HG03575 (cell line): ENCODE measurements around the gene CAMK2G.
"Not testable (repeated sequence)": the region's sequence is repeated elsewhere in the genome, so short reads cannot be mapped to it uniquely, and the experiment has no call there.

Experiments used
- ATAC-seq: cut with Tn5 transposase; IDR thresholded peaks from one replicate; pipeline ENCODE4 v1.9.1; 2021; ENCODE audit not compliant: unreplicated experiment, insufficient number of reproducible peaks, low FRiP score; ENCODE audit errors: extremely low read depth

The CAMK2G gene

GRCh38 chr10:73874267-73875138 lies at the start of gene CAMK2G:
Gene CAMK2G (minus strand): TSS chr10:73874555. CDS start chr10:73874461, 94 bp downstream.
- no peak for ATAC-seq

- ATAC-seq, result no peak
Observed at GRCh38 chr10:73922864-73923133, 48.4 kb upstream of the CAMK2G start.

- no peak for ATAC-seq
Observed at GRCh38 chr10:73922007-73922863, 47.9 kb upstream of the CAMK2G start.

GRCh38 chr10:73920089-73920488 lies 45.7 kb upstream of the CAMK2G start:
- ATAC-seq, result no peak

- not testable (repeated sequence) for ATAC-seq
Observed at GRCh38 chr10:73919481-73919880, 45.1 kb upstream of the CAMK2G start.

- no peak for ATAC-seq
Observed at GRCh38 chr10:73917566-73918305, 43.4 kb upstream of the CAMK2G start.

GRCh38 chr10:73916761-73917470 lies 42.6 kb upstream of the CAMK2G start:
- no peak for ATAC-seq

- no peak for ATAC-seq
Observed at GRCh38 chr10:73915206-73915851, 41.0 kb upstream of the CAMK2G start.

GRCh38 chr10:73914036-73914435 lies 39.7 kb upstream of the CAMK2G start:
- no peak for ATAC-seq

- no peak for ATAC-seq
Observed at GRCh38 chr10:73911553-73912004, 37.2 kb upstream of the CAMK2G start.

- no peak for ATAC-seq
Observed at GRCh38 chr10:73910764-73911552, 36.6 kb upstream of the CAMK2G start, which contains the start of gene PLAU. Gene PLAU (plus strand): TSS chr10:73911132. CDS start chr10:73911556, 424 bp downstream.

- ATAC-seq, result no peak
Observed at GRCh38 chr10:73910401-73910763, 36.0 kb upstream of the CAMK2G start.

GRCh38 chr10:73909540-73910115 lies 35.3 kb upstream of the CAMK2G start:
- no peak for ATAC-seq

- no peak for ATAC-seq
Observed at GRCh38 chr10:73908853-73909539, 34.6 kb upstream of the CAMK2G start.

- ATAC-seq, result no peak
Observed at GRCh38 chr10:73907841-73908517, 33.6 kb upstream of the CAMK2G start.
